Prostate gland (tissue), 2 donors: ENCODE results near the gene TBC1D16. TPM values are rescaled to one million over a fixed set of nuclear protein-coding genes. Genes with fewer than 3 reads are reported as not detected.

Source experiments
- DNase-seq: peaks from one replicate; pipeline ENCODE4 v3.0.0-alpha.2; 2019; ENCODE audit warnings: low spot score
- H3K27ac ChIP-seq, 2 donors: fragments of 200-600 bp; sonication (generic); 2 replicates each; pipeline ENCODE4 v1.5.1; 2017 to 2019
- H3K27me3 ChIP-seq: fragments of 200-600 bp; sonication (generic); replicated peaks from 2 replicates; pipeline ENCODE4 v1.5.1; 2019; ENCODE audit not compliant: insufficient read depth
- H3K36me3 ChIP-seq, 2 donors: fragments of 200-600 bp; sonication (generic); 1 replicate in 1 of 2; 2 replicates in 1 of 2; pipeline versions ENCODE4 v1.5.1 to v1.8.1; 2017 to 2019
- H3K4me1 ChIP-seq: fragments of 200-600 bp; sonication (generic); replicated peaks from 2 replicates; pipeline ENCODE4 v1.5.1; 2019
- H3K4me3 ChIP-seq, 2 donors: fragments of 200-600 bp; sonication (generic); 2 replicates each; pipeline ENCODE4 v1.5.1; 2017 to 2019
- H3K9me3 ChIP-seq: fragments of 200-600 bp; sonication (generic); 2 replicates; pipeline ENCODE4 v1.5.1; 2017
- CTCF ChIP-seq, 4 experiments: fragments of 200-600 bp in 2 of 4; fragments of 450-650 bp in 2 of 4; sonication (generic) in 2 of 4; IDR thresholded peaks; 1 replicate in 3 of 4; 2 replicates in 1 of 4; pipeline ENCODE4 v1.5.1; 2016 to 2019; ENCODE audit warnings: antibody characterized with exemption in 4 of 4, mild to moderate bottlenecking in 2 of 4, moderate library complexity in 2 of 4
- POLR2A ChIP-seq: fragments of 450-650 bp; IDR thresholded peaks from one replicate; pipeline ENCODE4 v1.6.1; 2016; ENCODE audit warnings: antibody characterized with exemption, mild to moderate bottlenecking
- POLR2AphosphoS5 ChIP-seq: sonication (generic); formaldehyde crosslinking; IDR thresholded peaks from one replicate; pipeline ENCODE4 v1.6.1; 2017; ENCODE audit warnings: antibody characterized with exemption
- WGBS: methylation state at CpG from one replicate; pipeline ENCODE4 v1.1.5; 2018; 5-methylcytosine and 5-hydroxymethylcytosine counted together
- intact Hi-C: fragments of 100-400 bp; cut with DNase I; formaldehyde crosslinking; loops from one replicate; pipeline ENCODE4 v1.14.2; 2022
- total RNA-seq, 2 donors: library from RNA; depleted of rRNA; stranded (reverse); fragments of >200 nt; gene quantifications; one replicate each; pipeline ENCODE4 v1.1.0, GENCODE V29; 2016

TBC1D16 gene
- total RNA-seq, 2 donors from 2014 or later = 29.1 to 41.9 TPM

- TF ChIP-seq POLR2AphosphoS5 (no peak), POLR2A (no peak), CTCF (IDR thresholded peaks at IDR 0.05) (no peak)
- DNase-seq = no peak
- Histone ChIP-seq H3K36me3 (peaks cover 0 to 18% of the 10 kb centered on the region in 2 donors), H3K27ac (no peak overlapping the region), H3K27me3 (no peaks in the 10 kb centered on the region), H3K9me3 (no peaks in the 10 kb centered on the region), H3K4me1 (peaks cover 9% of the 10 kb centered on the region), H3K4me3 (no peak overlapping the region)
- WGBS = 86% methylated on average over 33 of the region's 33 CpGs
- intact Hi-C loops = no loop called here
These were observed 22.6 kb downstream of the TBC1D16 start for GRCh38 chr17:80012765-80013741.

- intact Hi-C loops = no loop called here
- Histone ChIP-seq H3K27me3 (no peaks in the 10 kb centered on the region), H3K4me3 (no peak overlapping the region), H3K4me1 (peaks cover 9% of the 10 kb centered on the region), H3K9me3 (no peaks in the 10 kb centered on the region), H3K27ac (no peak overlapping the region), H3K36me3 (peaks cover 0 to 18% of the 10 kb centered on the region in 2 donors)
- TF ChIP-seq POLR2A (no peak), CTCF (IDR thresholded peaks at IDR 0.05) (no peak), POLR2AphosphoS5 (no peak)
- no peak for DNase-seq
- WGBS = 87% methylated on average over 10 of the region's 10 CpGs
These were observed 23.6 kb downstream of the TBC1D16 start for GRCh38 chr17:80011989-80012555.

- no peak overlapping the region for H3K27ac ChIP-seq
- no peak for DNase-seq
- no peaks in the 10 kb centered on the region for H3K9me3 ChIP-seq
- peaks cover 0 to 18% of the 10 kb centered on the region in 2 donors for H3K36me3 ChIP-seq
- intact Hi-C loops = no loop called here
- TF ChIP-seq POLR2AphosphoS5 (no peak), POLR2A (no peak), CTCF (IDR thresholded peaks at IDR 0.05) (no peak)
- no peak overlapping the region for H3K4me3 ChIP-seq
- WGBS = 92% methylated on average over 18 of the region's 33 CpGs
- no peaks in the 10 kb centered on the region for H3K27me3 ChIP-seq
- peaks cover 9% of the 10 kb centered on the region for H3K4me1 ChIP-seq
These were observed 25.3 kb downstream of the TBC1D16 start for GRCh38 chr17:80010283-80010858.

GRCh38 chr17:80009391-80010282, 26.0 kb downstream of the TBC1D16 start:
- no peak for DNase-seq
- Histone ChIP-seq H3K4me3 (no peak overlapping the region), H3K36me3 (peaks cover 0 to 18% of the 10 kb centered on the region in 2 donors), H3K4me1 (peaks cover 9% of the 10 kb centered on the region), H3K9me3 (no peaks in the 10 kb centered on the region), H3K27ac (peak overlapping the region in 1 of 2 donors; percentile 63), H3K27me3 (no peaks in the 10 kb centered on the region)
- WGBS = 92% methylated on average over 33 of the region's 34 CpGs
- intact Hi-C loops = loop anchor here (5.0 to 10.0 kb wide), 5 partner anchors 73 to 353 kb away; partner anchors contain the start of genes SGSH and SLC26A11
- no peak for TF ChIP-seq CTCF (IDR thresholded peaks at IDR 0.05)
